GM12878 (cell line): ENCODE data around the gene RPS4Y1. TPM values are rescaled to one million over a fixed set of nuclear protein-coding genes. Genes with fewer than 3 reads are reported as not detected.

Experiments
- ATAC-seq: fragments of 200-7000 bp; cut with Tn5 transposase; 3 replicates; pipeline ENCODE4 v1.9.1; 2020; ENCODE audit warnings: mild to moderate bottlenecking, moderate library complexity
- BruUV-seq: library from RNA; stranded (reverse); fragments of 400-500 nt; replicated peaks from 2 replicates; lab custom pipeline; 2021; lab: Mats Ljungman, UMichigan
- CTCF ChIA-PET: fragments of 300-600 bp; sonication (Branson Sonifier 250); formaldehyde crosslinking; extraction: SDS; loops from one replicate; lab custom pipeline; 2021; ENCODE audit warnings: inconsistent platforms; lab: Yijun Ruan, JAX
- POLR2A ChIA-PET: fragments of 350-600 bp; formaldehyde crosslinking; extraction: SDS; loops from one replicate; lab custom pipeline; 2021; ENCODE audit warnings: inconsistent platforms; lab: Charles Lee
- RAD21 ChIA-PET: fragments of 300-600 bp; sonication (Branson Sonifier 250); formaldehyde crosslinking; loops from one replicate; lab custom pipeline; 2023; ENCODE audit warnings: antibody characterized with exemption; ENCODE audit not compliant: unreplicated experiment; lab: Charles Lee
- SMC1A ChIA-PET: fragments of 300-600 bp; sonication (Branson Sonifier 250); formaldehyde crosslinking; loops from one replicate; lab custom pipeline; 2023; ENCODE audit not compliant: unreplicated experiment, uncharacterized antibody; lab: Charles Lee
- DNase-seq: peaks from one replicate; pipeline ENCODE4 v3.0.0-alpha.2; 2011; ENCODE audit warnings: low read depth, low spot score
- FAIRE-seq: peaks from 3 replicates; lab custom pipeline; 2011; peaks lifted over from hg19 to GRCh38; lab: Jason Lieb, UNC
- H2AFZ ChIP-seq: 2 replicates; pipeline ENCODE4 v1.6.0; 2011; ENCODE audit warnings: low read depth, low read length, control low read depth; ENCODE audit not compliant: control insufficient read depth
- H3K27ac ChIP-seq: 2 replicates; pipeline ENCODE4 v1.5.1; 2011; ENCODE audit warnings: control low read depth; ENCODE audit not compliant: control insufficient read depth, insufficient read depth
- H3K27me3 ChIP-seq, 2 experiments: replicated peaks in 1 of 2; 2 replicates each; pipeline versions ENCODE4 v1.6.0 to v1.6.1; 2011; ENCODE audit warnings: low read length in 1 of 2; ENCODE audit not compliant: control insufficient read depth in 2 of 2, insufficient read depth in 2 of 2
- H3K36me3 ChIP-seq, 2 experiments: 2 replicates each; pipeline ENCODE4 v1.5.1; 2011; ENCODE audit warnings: low read length in 1 of 2; ENCODE audit not compliant: control insufficient read depth in 2 of 2, insufficient read depth in 2 of 2
- H3K4me1 ChIP-seq: 2 replicates; pipeline ENCODE4 v1.6.1; 2011; ENCODE audit warnings: mild to moderate bottlenecking, low read length, moderate library complexity, mixed read lengths; ENCODE audit not compliant: control insufficient read depth, insufficient read depth
- H3K4me2 ChIP-seq: 2 replicates; pipeline ENCODE4 v1.6.0; 2011; ENCODE audit warnings: control low read depth; ENCODE audit not compliant: control insufficient read depth, insufficient read depth
- H3K4me3 ChIP-seq: fragments of 200-600 bp; sonication (generic); 2 replicates; pipeline ENCODE4 v1.5.1; 2016
- H3K79me2 ChIP-seq: 2 replicates; pipeline ENCODE4 v1.6.0; 2011; ENCODE audit warnings: low read length; ENCODE audit not compliant: control insufficient read depth, insufficient read depth
- H3K9ac ChIP-seq: 2 replicates; pipeline ENCODE4 v1.8.0; 2011; ENCODE audit warnings: low read length, control low read depth, mixed read lengths; ENCODE audit not compliant: control insufficient read depth, insufficient read depth
- H3K9me3 ChIP-seq: replicated peaks from 3 replicates; pipeline ENCODE4 v1.5.1; 2011; ENCODE audit warnings: mild to moderate bottlenecking, low read length; ENCODE audit not compliant: control insufficient read depth, insufficient read depth
- H4K20me1 ChIP-seq: 2 replicates; pipeline ENCODE4 v1.6.0; 2011; ENCODE audit not compliant: control insufficient read depth, insufficient read depth
- DPF2 ChIP-seq: fragments of 450-650 bp; IDR thresholded peaks from 2 replicates; pipeline ENCODE4 v1.6.1; 2017; ENCODE audit warnings: mild to moderate bottlenecking
- FOXK2 ChIP-seq: fragments of 450-650 bp; IDR thresholded peaks from 2 replicates; pipeline ENCODE4 v1.6.1; 2017; ENCODE audit warnings: mild to moderate bottlenecking, moderate library complexity
- HCFC1 ChIP-seq: fragments of 150-350 bp; IDR thresholded peaks from 2 replicates; pipeline ENCODE4 v1.6.1; 2014; ENCODE audit warnings: low read length
- KAT2A ChIP-seq: conservative IDR thresholded peaks from 2 replicates; pipeline ENCODE4 v1.6.1; 2011; ENCODE audit warnings: low read depth, low read length; ENCODE audit not compliant: control insufficient read depth
- LARP7 ChIP-seq: fragments of 450-650 bp; IDR thresholded peaks from 2 replicates; pipeline ENCODE4 v1.6.1; 2017; ENCODE audit warnings: mild to moderate bottlenecking
- MTA3 ChIP-seq: IDR thresholded peaks from 2 replicates; pipeline ENCODE4 v1.6.1; 2012; ENCODE audit warnings: low read length, inconsistent platforms, borderline replicate concordance
- NFXL1 ChIP-seq: fragments of 450-650 bp; IDR thresholded peaks from 2 replicates; pipeline ENCODE4 v1.6.1; 2017; ENCODE audit warnings: antibody characterized with exemption, mild to moderate bottlenecking, borderline replicate concordance
- NFYB ChIP-seq: IDR thresholded peaks from 2 replicates; pipeline ENCODE4 v1.6.1; 2011; ENCODE audit warnings: low read depth, mild to moderate bottlenecking, low read length, improper control_type of control experiment, moderate library complexity; ENCODE audit not compliant: insufficient read depth
- PML ChIP-seq: IDR thresholded peaks from 2 replicates; pipeline ENCODE4 v1.6.1; 2012; ENCODE audit warnings: low read length, inconsistent platforms
- POLR2AphosphoS2 ChIP-seq: IDR thresholded peaks from 2 replicates; pipeline ENCODE4 v1.6.1; 2011; ENCODE audit warnings: low read depth, mild to moderate bottlenecking, low read length, improper control_type of control experiment, moderate library complexity
- RBBP5 ChIP-seq: fragments of 200-600 bp; sonication (generic); conservative IDR thresholded peaks from 2 replicates; pipeline ENCODE4 v1.6.1; 2016
- SIN3A ChIP-seq: IDR thresholded peaks from 2 replicates; pipeline ENCODE4 v1.6.1; 2012; ENCODE audit warnings: low read depth, low read length, improper control_type of control experiment
- ZNF274 ChIP-seq: IDR thresholded peaks from one replicate; pipeline ENCODE4 v1.8.0; 2011; ENCODE audit not compliant: insufficient read length, insufficient read depth
- ZSCAN29 ChIP-seq: fragments of 450-650 bp; IDR thresholded peaks from 2 replicates; pipeline ENCODE4 v1.6.1; 2017; ENCODE audit warnings: mild to moderate bottlenecking, moderate library complexity
- WGBS: methylation state at CpG from one replicate; pipeline ENCODE4 v1.1.6; 2016; ENCODE audit warnings: low lambda C conversion rate; ENCODE audit not compliant: insufficient replicate concordance, insufficient coverage; ENCODE audit errors: missing lambda C conversion rate; 5-methylcytosine and 5-hydroxymethylcytosine counted together
- in situ Hi-C: fragments of 300-500 bp; cut with MboI; formaldehyde crosslinking; loops from 9 replicates; pipeline ENCODE4 v1.14.3; 2018; ENCODE audit warnings: mixed read lengths
- intact Hi-C: fragments of 100-400 bp; cut with micrococcal nuclease; formaldehyde crosslinking; loops from one replicate; pipeline ENCODE4 v1.14.2; 2022; ENCODE audit not compliant: unreplicated experiment
- polyA plus RNA-seq, 11 experiments: library from polyadenylated mRNA; depleted of rRNA in 4 of 11; unstranded in 6 of 11; stranded (reverse) in 5 of 11; fragments of >200 nt; fragmentation: Nextera tagmentation in 4 of 11; fragmentation: Illumina TruSeq in 1 of 11; extraction: Ambion mirVana in 4 of 11; extraction: Trizol in 1 of 11; gene quantifications; 1 replicate in 1 of 11; 2 replicates in 10 of 11; pipeline versions ENCODE4 v1.2.1 to v1.2.3, GENCODE V29; 2011 to 2016; ENCODE audit warnings: inconsistent platforms in 2 of 11, missing spikeins in 2 of 11, low read depth in 1 of 11
- total RNA-seq, 4 experiments: library from RNA; depleted of rRNA in 3 of 4; stranded (reverse); fragments of >200 nt in 3 of 4; fragmentation: Illumina TruSeq in 1 of 4; extraction: Trizol in 1 of 4; gene quantifications; 2 replicates each; pipeline versions ENCODE4 v1.2.1 to v1.2.3, GENCODE V29; 2013 to 2021
- TF ChIP-seq, protein P1 (sequence below): IDR thresholded peaks from 2 replicates; pipeline ENCODE4 v1.6.1; 2011; ENCODE audit warnings: low read depth, mild to moderate bottlenecking, low read length, moderate library complexity, borderline replicate concordance; ENCODE audit errors: extremely low read depth
- TF ChIP-seq, protein P2 (sequence below): IDR thresholded peaks from 2 replicates; pipeline ENCODE4 v1.6.1; 2012; ENCODE audit warnings: low read depth, low read length, improper control_type of control experiment
- TF ChIP-seq, protein P3 (sequence below): fragments of 450-650 bp; IDR thresholded peaks from 2 replicates; pipeline ENCODE4 v1.6.1; 2018; ENCODE audit warnings: borderline replicate concordance, mild to moderate bottlenecking; ENCODE audit not compliant: partially characterized antibody
- TF ChIP-seq, protein P4 (sequence below): fragments of 450-650 bp; IDR thresholded peaks from 2 replicates; pipeline ENCODE4 v1.6.1; 2016; ENCODE audit warnings: mild to moderate bottlenecking
- TF ChIP-seq, protein P5 (sequence below): fragments of 150-350 bp; IDR thresholded peaks from 2 replicates; pipeline ENCODE4 v1.6.1; 2014; ENCODE audit warnings: mild to moderate bottlenecking, low read depth, low read length

RPS4Y1 gene
- total and polyA plus RNA-seq, 10 of the 15 experiments (the other 5 are each of a cell fraction or from before 2014, with no cell fraction given): 0.32 to 0.46 TPM; not detected in 8

DNA sequence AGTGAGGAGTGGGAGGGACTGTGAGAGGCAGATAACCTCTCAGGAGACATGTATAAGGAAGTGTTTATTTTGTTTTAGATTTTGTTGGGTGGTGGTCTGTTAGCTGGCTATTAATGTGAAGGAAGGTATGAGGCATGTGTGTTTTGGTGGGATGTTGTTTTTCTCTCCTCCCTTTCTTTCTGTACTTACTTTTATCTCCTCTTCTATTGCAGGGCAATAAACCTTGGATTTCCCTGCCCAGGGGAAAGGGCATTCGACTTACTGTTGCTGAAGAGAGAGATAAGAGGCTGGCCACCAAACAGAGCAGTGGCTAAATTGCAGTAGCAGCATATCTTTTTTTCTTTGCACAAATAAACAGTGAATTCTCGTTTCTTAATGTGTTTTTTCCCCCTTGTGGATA lies 25.2 kb downstream of the RPS4Y1 start:
- in situ Hi-C loops: no loop called here
- no TSS peak for BruUV-seq
- no peak for FAIRE-seq
- DNase-seq: no peak
- SMC1A ChIA-PET: no interaction called here
- POLR2A ChIA-PET: no interaction called here
- Histone ChIP-seq H3K79me2 (no peaks in the 10 kb centered on the region), H3K9ac (no peak overlapping the region), H3K4me1 (no peaks in the 10 kb centered on the region), H3K36me3 (no peaks in the 10 kb centered on the region), H3K27me3 (no peaks in the 10 kb centered on the region), H3K9me3 (no peaks in the 10 kb centered on the region), H3K4me2 (no peak overlapping the region), H3K4me3 (no peak overlapping the region), H4K20me1 (no peaks in the 10 kb centered on the region), H3K27ac (no peak overlapping the region), H2AFZ (no peak overlapping the region)
- RAD21 ChIA-PET: no interaction called here
- CTCF ChIA-PET: no interaction called here
- TF ChIP-seq HCFC1 (no peak), DPF2 (no peak), SIN3A (no peak), LARP7 (no peak), MTA3 (no peak), NFXL1 (no peak), PML (no peak), KAT2A (no peak), RBBP5 (no peak), NFYB (no peak), FOXK2 (no peak), POLR2AphosphoS2 (no peak), ZNF274 (no peak), ZSCAN29 (no peak)
- TF ChIP-seq, protein P1, sequence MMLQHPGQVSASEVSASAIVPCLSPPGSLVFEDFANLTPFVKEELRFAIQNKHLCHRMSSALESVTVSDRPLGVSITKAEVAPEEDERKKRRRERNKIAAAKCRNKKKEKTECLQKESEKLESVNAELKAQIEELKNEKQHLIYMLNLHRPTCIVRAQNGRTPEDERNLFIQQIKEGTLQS: no peak
- TF ChIP-seq, protein P2, sequence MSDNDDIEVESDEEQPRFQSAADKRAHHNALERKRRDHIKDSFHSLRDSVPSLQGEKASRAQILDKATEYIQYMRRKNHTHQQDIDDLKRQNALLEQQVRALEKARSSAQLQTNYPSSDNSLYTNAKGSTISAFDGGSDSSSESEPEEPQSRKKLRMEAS: no peak
- TF ChIP-seq, protein P3, sequence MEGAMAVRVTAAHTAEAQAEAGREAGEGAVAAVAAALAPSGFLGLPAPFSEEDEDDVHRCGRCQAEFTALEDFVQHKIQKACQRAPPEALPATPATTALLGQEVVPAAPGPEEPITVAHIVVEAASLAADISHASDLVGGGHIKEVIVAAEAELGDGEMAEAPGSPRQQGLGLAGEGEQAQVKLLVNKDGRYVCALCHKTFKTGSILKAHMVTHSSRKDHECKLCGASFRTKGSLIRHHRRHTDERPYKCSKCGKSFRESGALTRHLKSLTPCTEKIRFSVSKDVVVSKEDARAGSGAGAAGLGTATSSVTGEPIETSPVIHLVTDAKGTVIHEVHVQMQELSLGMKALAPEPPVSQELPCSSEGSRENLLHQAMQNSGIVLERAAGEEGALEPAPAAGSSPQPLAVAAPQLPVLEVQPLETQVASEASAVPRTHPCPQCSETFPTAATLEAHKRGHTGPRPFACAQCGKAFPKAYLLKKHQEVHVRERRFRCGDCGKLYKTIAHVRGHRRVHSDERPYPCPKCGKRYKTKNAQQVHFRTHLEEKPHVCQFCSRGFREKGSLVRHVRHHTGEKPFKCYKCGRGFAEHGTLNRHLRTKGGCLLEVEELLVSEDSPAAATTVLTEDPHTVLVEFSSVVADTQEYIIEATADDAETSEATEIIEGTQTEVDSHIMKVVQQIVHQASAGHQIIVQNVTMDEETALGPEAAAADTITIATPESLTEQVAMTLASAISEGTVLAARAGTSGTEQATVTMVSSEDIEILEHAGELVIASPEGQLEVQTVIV: no peak
- TF ChIP-seq, protein P4, sequence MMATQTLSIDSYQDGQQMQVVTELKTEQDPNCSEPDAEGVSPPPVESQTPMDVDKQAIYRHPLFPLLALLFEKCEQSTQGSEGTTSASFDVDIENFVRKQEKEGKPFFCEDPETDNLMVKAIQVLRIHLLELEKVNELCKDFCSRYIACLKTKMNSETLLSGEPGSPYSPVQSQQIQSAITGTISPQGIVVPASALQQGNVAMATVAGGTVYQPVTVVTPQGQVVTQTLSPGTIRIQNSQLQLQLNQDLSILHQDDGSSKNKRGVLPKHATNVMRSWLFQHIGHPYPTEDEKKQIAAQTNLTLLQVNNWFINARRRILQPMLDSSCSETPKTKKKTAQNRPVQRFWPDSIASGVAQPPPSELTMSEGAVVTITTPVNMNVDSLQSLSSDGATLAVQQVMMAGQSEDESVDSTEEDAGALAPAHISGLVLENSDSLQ: no peak
- TF ChIP-seq, protein P5, sequence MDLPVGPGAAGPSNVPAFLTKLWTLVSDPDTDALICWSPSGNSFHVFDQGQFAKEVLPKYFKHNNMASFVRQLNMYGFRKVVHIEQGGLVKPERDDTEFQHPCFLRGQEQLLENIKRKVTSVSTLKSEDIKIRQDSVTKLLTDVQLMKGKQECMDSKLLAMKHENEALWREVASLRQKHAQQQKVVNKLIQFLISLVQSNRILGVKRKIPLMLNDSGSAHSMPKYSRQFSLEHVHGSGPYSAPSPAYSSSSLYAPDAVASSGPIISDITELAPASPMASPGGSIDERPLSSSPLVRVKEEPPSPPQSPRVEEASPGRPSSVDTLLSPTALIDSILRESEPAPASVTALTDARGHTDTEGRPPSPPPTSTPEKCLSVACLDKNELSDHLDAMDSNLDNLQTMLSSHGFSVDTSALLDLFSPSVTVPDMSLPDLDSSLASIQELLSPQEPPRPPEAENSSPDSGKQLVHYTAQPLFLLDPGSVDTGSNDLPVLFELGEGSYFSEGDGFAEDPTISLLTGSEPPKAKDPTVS: no peak
- no CpG with 5 or more reads among the region's 2 CpGs for WGBS
- intact Hi-C loops: no loop called here
- ATAC-seq: no peak
